ENCODE data around the gene LYVE1.

The LYVE1 gene

GRCh38 chr11:10544491-10545465, 23.7 kb downstream of the LYVE1 start:
- ChIA-PET CTCF (interaction anchor here (0.6 kb wide), 1 partner anchor 157 kb away, joined by 3 read pairs; no protein-coding TSS in a partner anchor), POLR2A (ENCODE audit: low non-redundant PET) (interaction anchor here (0.6 kb wide), 1 partner anchor 13 kb away, joined by 7 read pairs; no protein-coding TSS in a partner anchor)
- TF ChIP-seq CTCF (conservative IDR thresholded peaks at IDR 0.05; ENCODE audit: low read depth) = no peak
- DNase-seq (ENCODE audit: low spot score) = no peak
- H3K27ac ChIP-seq = no peak overlapping the region

- no peak for TF ChIP-seq CTCF (conservative IDR thresholded peaks at IDR 0.05; ENCODE audit: low read depth)
- no peak for DNase-seq (ENCODE audit: low spot score)
- POLR2A ChIA-PET (ENCODE audit: low non-redundant PET) = no interaction called here
- CTCF ChIA-PET = no interaction called here
- H3K27ac ChIP-seq = no peak overlapping the region
These were observed 24.7 kb downstream of the LYVE1 start for GRCh38 chr11:10543782-10544181.

- TF ChIP-seq CTCF (conservative IDR thresholded peaks at IDR 0.05; ENCODE audit: low read depth) = no peak
- H3K27ac ChIP-seq = no peak overlapping the region
- ChIA-PET POLR2A (ENCODE audit: low non-redundant PET) (no interaction called here), CTCF (no interaction called here)
- DNase-seq (ENCODE audit: low spot score) = no peak
These were observed 25.7 kb downstream of the LYVE1 start for GRCh38 chr11:10542776-10543175.

GRCh38 chr11:10541561-10541930, 26.9 kb downstream of the LYVE1 start:
- TF ChIP-seq CTCF (conservative IDR thresholded peaks at IDR 0.05; ENCODE audit: low read depth) = no peak
- H3K27ac ChIP-seq = peak overlapping the region; percentile 81
- DNase-seq (ENCODE audit: low spot score) = no peak
- POLR2A ChIA-PET (ENCODE audit: low non-redundant PET) = interaction anchor here (0.6 to 1.0 kb wide), 2 partner anchors 11 to 126 kb away, joined by 4 read pairs; no protein-coding TSS in a partner anchor
- CTCF ChIA-PET = interaction anchor here (0.6 to 1.5 kb wide), 7 partner anchors 13 to 251 kb away, joined by 3 to 8 read pairs (median 3); no protein-coding TSS in a partner anchor

- H3K27ac ChIP-seq = peak within 1 kb of the TSS; percentile 81
- DNase-seq (ENCODE audit: low spot score) = peak; percentile 91
- TF ChIP-seq CTCF (conservative IDR thresholded peaks at IDR 0.05; ENCODE audit: low read depth) = peak; percentile 89
- ChIA-PET CTCF (interaction anchor here (0.6 to 1.5 kb wide), 11 partner anchors 13 to 251 kb away, joined by 3 to 8 read pairs (median 3); no protein-coding TSS in a partner anchor), POLR2A (ENCODE audit: low non-redundant PET) (interaction anchor here (0.6 to 1.2 kb wide), 4 partner anchors 11 to 125 kb away, joined by 3 to 4 read pairs (median 4); no protein-coding TSS in a partner anchor)
These were observed 27.4 kb downstream of the LYVE1 start, which contains the start of gene RNF141 for GRCh38 chr11:10540915-10541560. Gene RNF141 (minus strand): TSS chr11:10541187. CDS start chr11:10534158, 7,029 bp downstream.

- DNase-seq (ENCODE audit: low spot score) = no peak
- H3K27ac ChIP-seq = peak overlapping the region; percentile 81
- ChIA-PET POLR2A (ENCODE audit: low non-redundant PET) (interaction anchor here (0.6 to 1.2 kb wide), 4 partner anchors 10 to 235 kb away, joined by 3 to 4 read pairs (median 4); partner anchors contain the start of gene ADM), CTCF (interaction anchor here (0.6 to 1.5 kb wide), 9 partner anchors 12 to 252 kb away, joined by 3 to 8 read pairs (median 3); no protein-coding TSS in a partner anchor)
- no peak for TF ChIP-seq CTCF (conservative IDR thresholded peaks at IDR 0.05; ENCODE audit: low read depth)
These were observed 27.9 kb downstream of the LYVE1 start for GRCh38 chr11:10540546-10540914.

Data from RWPE1 (cell line).